ENCODE results near the gene NAT10.

NAT10 gene

GRCh38 chr11:34191578-34191977, 86.1 kb downstream of the NAT10 start:
- no peak for DNase-seq

GRCh38 chr11:34192481-34193401, 87.3 kb downstream of the NAT10 start:
- no peak for DNase-seq

GRCh38 chr11:34194576-34195335, 89.3 kb downstream of the NAT10 start:
- DNase-seq: no peak

Measured in activated CD8-positive, alpha-beta memory T cell treated with anti-CD3 and anti-CD28 coated beads, Interleukin-2, amount 50 U/mL, for 48 hours (primary cell).